GM23338 (cell line): ENCODE data around the gene GTPBP4. TPM values are rescaled to one million over a fixed set of nuclear protein-coding genes. Genes with fewer than 3 reads are reported as not detected.
"Not testable (repeated sequence)": the region's sequence is repeated elsewhere in the genome, so short reads cannot be mapped to it uniquely, and the experiment has no call there.

Source experiments
- ATAC-seq: fragments of 200-7000 bp; cut with Tn5 transposase; 3 replicates; pipeline ENCODE4 v1.9.1; 2020
- DNase-seq: peaks from one replicate; pipeline ENCODE4 v3.0.0-alpha.2; 2015; ENCODE audit warnings: low spot score
- H2AFZ ChIP-seq: fragments of 200-600 bp; sonication (generic); 2 replicates; pipeline ENCODE4 v1.8.0; 2016; ENCODE audit warnings: antibody characterized with exemption, mild to moderate bottlenecking, moderate library complexity
- H3F3A ChIP-seq: fragments of 200-600 bp; sonication (generic); replicated peaks from 2 replicates; pipeline ENCODE4 v1.8.0; 2017; ENCODE audit warnings: antibody characterized with exemption, mixed run types, low read depth
- H3K27ac ChIP-seq: fragments of 200-600 bp; sonication (generic); 2 replicates; pipeline ENCODE4 v1.6.1; 2016; ENCODE audit warnings: low read depth
- H3K27me3 ChIP-seq: fragments of 200-600 bp; sonication (generic); 2 replicates; pipeline ENCODE4 v1.8.0; 2016; ENCODE audit warnings: mild to moderate bottlenecking, mixed run types, moderate library complexity; ENCODE audit not compliant: insufficient read depth
- H3K36me3 ChIP-seq: fragments of 200-600 bp; sonication (generic); 2 replicates; pipeline ENCODE4 v1.8.0; 2016; ENCODE audit warnings: mild to moderate bottlenecking; ENCODE audit not compliant: insufficient read depth
- H3K4me1 ChIP-seq: fragments of 200-600 bp; sonication (generic); 2 replicates; pipeline ENCODE4 v1.8.0; 2016; ENCODE audit warnings: mild to moderate bottlenecking, moderate library complexity; ENCODE audit not compliant: insufficient read depth
- H3K4me2 ChIP-seq: fragments of 200-600 bp; sonication (generic); 2 replicates; pipeline ENCODE4 v1.7.1; 2017; ENCODE audit warnings: mixed run types
- H3K4me3 ChIP-seq: fragments of 200-600 bp; sonication (generic); 2 replicates; pipeline ENCODE4 v1.6.1; 2016; ENCODE audit warnings: mixed run types
- H3K79me2 ChIP-seq: fragments of 200-600 bp; sonication (generic); replicated peaks from 2 replicates; pipeline ENCODE4 v1.8.0; 2017; ENCODE audit warnings: mild to moderate bottlenecking; ENCODE audit not compliant: insufficient read depth
- H3K9me2 ChIP-seq: fragments of 200-600 bp; sonication (generic); 2 replicates; pipeline ENCODE4 v1.8.0; 2017; ENCODE audit not compliant: insufficient read depth
- H4K20me1 ChIP-seq: fragments of 200-600 bp; sonication (generic); replicated peaks from 2 replicates; pipeline ENCODE4 v1.8.0; 2017; ENCODE audit warnings: mild to moderate bottlenecking; ENCODE audit not compliant: insufficient read depth
- H3K27ac Mint-ChIP-seq: 2 replicates; pipeline ENCODE4 v1.8.0; 2020; ENCODE audit warnings: inconsistent platforms, mild to moderate bottlenecking, moderate library complexity, mixed read lengths
- H3K27me3 Mint-ChIP-seq: 3 replicates; pipeline ENCODE4 v1.8.0; 2022; ENCODE audit warnings: low read depth, mild to moderate bottlenecking, moderate library complexity, mixed read lengths, inconsistent platforms; ENCODE audit not compliant: insufficient read depth, poor library complexity
- H3K36me3 Mint-ChIP-seq: 3 replicates; pipeline ENCODE4 v1.8.0; 2021; ENCODE audit warnings: low read depth, mild to moderate bottlenecking, inconsistent platforms, moderate library complexity, mixed read lengths
- H3K4me1 Mint-ChIP-seq: 3 replicates; pipeline ENCODE4 v1.8.0; 2020; ENCODE audit warnings: mild to moderate bottlenecking, inconsistent platforms, mixed read lengths
- H3K4me3 Mint-ChIP-seq: 3 replicates; pipeline ENCODE4 v1.8.0; 2021; ENCODE audit warnings: moderate library complexity, mild to moderate bottlenecking, inconsistent platforms, mixed read lengths
- H3K9me3 Mint-ChIP-seq: 3 replicates; pipeline ENCODE4 v1.8.0; 2020; ENCODE audit warnings: moderate library complexity, mild to moderate bottlenecking, inconsistent platforms, mixed read lengths
- CREB1 ChIP-seq: fragments of 250-450 bp; sonication (Bioruptor Pico); IDR thresholded peaks from 2 replicates; pipeline ENCODE4 v1.5.0; 2020; ENCODE audit warnings: low read depth, mild to moderate bottlenecking, moderate library complexity
- CTCF ChIP-seq, 2 experiments: fragments of 200-600 bp in 1 of 2; sonication (generic) in 1 of 2; conservative IDR thresholded peaks; 2 replicates each; pipeline versions ENCODE4 v1.5.1 to v1.6.1; 2016 to 2017; ENCODE audit warnings: antibody characterized with exemption in 2 of 2, low read depth in 2 of 2, mild to moderate bottlenecking in 2 of 2, moderate library complexity in 1 of 2
- ETS1 ChIP-seq: IDR thresholded peaks from 2 replicates; pipeline ENCODE4 v1.6.1; 2016; ENCODE audit warnings: antibody characterized with exemption
- ZNF462 ChIP-seq: fragments of 250-450 bp; sonication (Bioruptor Pico); IDR thresholded peaks from 2 replicates; pipeline ENCODE4 v1.5.0; 2020; ENCODE audit warnings: mild to moderate bottlenecking, moderate library complexity
- polyA plus RNA-seq: library from polyadenylated mRNA; unstranded; fragments of >200 nt; fragmentation: Nextera tagmentation; extraction: Ambion mirVana; gene quantifications from 2 replicates; pipeline ENCODE4 v1.2.1, GENCODE V29; 2016
- total RNA-seq: library from RNA; depleted of rRNA; stranded (reverse); fragments of >200 nt; shearing (Covaris generic); gene quantifications from 2 replicates; pipeline ENCODE4 v1.2.3, GENCODE V29; 2014

Gene GTPBP4
- total and polyA plus RNA-seq, 2 experiments from 2014 or later: 56.5 to 62.6 TPM

GRCh38 chr10:1037098-1037497 lies 48.9 kb downstream of the GTPBP4 start:
- Histone ChIP-seq H2AFZ (no peak overlapping the region), H3K27ac (peak overlapping the region; percentile 69; the same call in 1 of the 2 replicates), H3K4me2 (no peak overlapping the region), H3K9me2 (no peaks in the 10 kb centered on the region), H3F3A (peaks cover 19% of the 10 kb centered on the region), H3K36me3 (peaks cover 27% of the 10 kb centered on the region), H3K4me1 (no peaks in the 10 kb centered on the region), H3K4me3 (no peak overlapping the region), H4K20me1 (peaks cover 23% of the 10 kb centered on the region), H3K79me2 (0 out of 2 replicates have a peak, but pooled peaks cover 2% of the 10 kb centered on the region), H3K27me3 (no peaks in the 10 kb centered on the region)
- no peaks in the 10 kb centered on the region for H3K9me3 Mint-ChIP-seq
- no peak for TF ChIP-seq ZNF462 (CRISPR knock-in tag)
- no peak for TF ChIP-seq CREB1 (CRISPR knock-in tag)
- no peak for TF ChIP-seq ETS1
- TF ChIP-seq CTCF (conservative IDR thresholded peaks at IDR 0.05; ENCODE audit: low read depth in 2 of 2): no peak
- peaks cover 25% of the 10 kb centered on the region for H3K36me3 Mint-ChIP-seq
- peak overlapping the region; percentile 8; the same call in 1 of the 2 replicates for H3K27ac Mint-ChIP-seq
- H3K4me1 Mint-ChIP-seq: peaks cover 9% of the 10 kb centered on the region; the same call in 2 of the 3 replicates
- H3K27me3 Mint-ChIP-seq: no peaks in the 10 kb centered on the region
- no peak for DNase-seq
- no peak overlapping the region for H3K4me3 Mint-ChIP-seq
- ATAC-seq: no peak; the same call in 2 of the 3 replicates

- not testable (repeated sequence) for H3K4me3 ChIP-seq, H3K27ac ChIP-seq, H3K27me3 ChIP-seq, H3K4me1 ChIP-seq, H3K9me2 ChIP-seq, H3K4me2 ChIP-seq, H3K27me3 Mint-ChIP-seq, H3K27ac Mint-ChIP-seq, DNase-seq, ATAC-seq, H3K4me3 Mint-ChIP-seq, H3K4me1 Mint-ChIP-seq, H2AFZ ChIP-seq, H3K9me3 Mint-ChIP-seq
- Histone ChIP-seq H3K36me3 (peaks cover 44% of the 10 kb centered on the region), H4K20me1 (peaks cover 28% of the 10 kb centered on the region), H3F3A (peaks cover 27% of the 10 kb centered on the region), H3K79me2 (peaks cover 11% of the 10 kb centered on the region)
- peaks cover 39% of the 10 kb centered on the region for H3K36me3 Mint-ChIP-seq
These were observed 50.5 kb downstream of the GTPBP4 start for GRCh38 chr10:1038769-1039168.
